PC-9 (cell line): Measurements from ENCODE around the gene ABCB9. TPM values are rescaled to one million over a fixed set of nuclear protein-coding genes. Genes with fewer than 3 reads are reported as not detected.
"Not testable (repeated sequence)": the region's sequence is repeated elsewhere in the genome, so short reads cannot be mapped to it uniquely, and the experiment has no call there.

Source experiments
- BruUV-seq: library from RNA; stranded (reverse); fragments of 400-500 nt; replicated peaks from 2 replicates; lab custom pipeline; 2021; lab: Mats Ljungman, UMichigan
- CTCF ChIA-PET: fragments of 300-600 bp; sonication (Branson Sonifier 250); formaldehyde crosslinking; loops from one replicate; lab custom pipeline; 2022; ENCODE audit warnings: antibody characterized with exemption; lab: Charles Lee
- POLR2A ChIA-PET: fragments of 300-600 bp; sonication (Branson Sonifier 250); formaldehyde crosslinking; loops from one replicate; lab custom pipeline; 2022; ENCODE audit warnings: antibody characterized with exemption; ENCODE audit not compliant: unreplicated experiment; lab: Charles Lee
- DNase-seq, 2 experiments: peaks; one replicate each; pipeline versions ENCODE4 v3.0.0 to v3.0.0-alpha.2; 2015 to 2022; ENCODE audit warnings: mixed read lengths in 1 of 2
- H2AFZ ChIP-seq: fragments of 200-600 bp; sonication (generic); 2 replicates; pipeline ENCODE4 v1.8.1; 2017; ENCODE audit warnings: antibody characterized with exemption
- H3F3A ChIP-seq: fragments of 200-600 bp; sonication (generic); 2 replicates; pipeline ENCODE4 v1.8.1; 2017; ENCODE audit warnings: antibody characterized with exemption, mild to moderate bottlenecking, low read depth; ENCODE audit not compliant: insufficient read depth
- H3K27ac ChIP-seq: fragments of 200-600 bp; sonication (generic); 2 replicates; pipeline ENCODE4 v1.6.1; 2016; ENCODE audit warnings: mixed run types
- H3K27me3 ChIP-seq: fragments of 200-600 bp; sonication (generic); 2 replicates; pipeline ENCODE4 v1.6.1; 2016; ENCODE audit warnings: low read depth, mixed run types; ENCODE audit not compliant: insufficient read depth
- H3K36me3 ChIP-seq: fragments of 200-600 bp; sonication (generic); 2 replicates; pipeline ENCODE4 v1.6.1; 2016; ENCODE audit warnings: low read depth, mixed run types
- H3K4me1 ChIP-seq: fragments of 200-600 bp; sonication (generic); replicated peaks from 2 replicates; pipeline ENCODE4 v1.6.1; 2016; ENCODE audit warnings: mixed run types; ENCODE audit not compliant: insufficient read depth
- H3K4me2 ChIP-seq: fragments of 200-600 bp; sonication (generic); 2 replicates; pipeline ENCODE4 v1.6.1; 2017; ENCODE audit warnings: mixed run types
- H3K4me3 ChIP-seq: fragments of 200-600 bp; sonication (generic); 2 replicates; pipeline ENCODE4 v1.6.1; 2016; ENCODE audit warnings: mixed run types
- H3K79me2 ChIP-seq: fragments of 200-600 bp; sonication (generic); 2 replicates; pipeline ENCODE4 v1.6.1; 2017; ENCODE audit warnings: low read depth, mixed run types
- H3K9me2 ChIP-seq: fragments of 200-600 bp; sonication (generic); 2 replicates; pipeline ENCODE4 v1.8.1; 2017; ENCODE audit warnings: mild to moderate bottlenecking; ENCODE audit not compliant: insufficient read depth
- H3K9me3 ChIP-seq: fragments of 200-600 bp; sonication (generic); 2 replicates; pipeline ENCODE4 v1.8.1; 2016; ENCODE audit warnings: low read depth; ENCODE audit not compliant: insufficient read depth
- H4K20me1 ChIP-seq: fragments of 200-600 bp; sonication (generic); 2 replicates; pipeline ENCODE4 v1.8.1; 2017; ENCODE audit not compliant: insufficient read depth
- CTCF ChIP-seq: fragments of 200-600 bp; sonication (generic); conservative IDR thresholded peaks from 2 replicates; pipeline ENCODE4 v1.6.1; 2017; ENCODE audit warnings: mixed run types, antibody characterized with exemption, mild to moderate bottlenecking, moderate library complexity
- EZH2 ChIP-seq: fragments of 200-600 bp; sonication (generic); IDR thresholded peaks from 2 replicates; pipeline ENCODE4 v1.8.0; 2017; ENCODE audit warnings: antibody characterized with exemption, low read depth
- intact Hi-C: fragments of 100-400 bp; cut with micrococcal nuclease; formaldehyde crosslinking; loops from one replicate; pipeline ENCODE4 v1.10.0; 2022; ENCODE audit not compliant: unreplicated experiment
- total RNA-seq: library from RNA; stranded (reverse); gene quantifications from 2 replicates; pipeline ENCODE4 v1.2.3, GENCODE V29; 2021

The ABCB9 gene
- total RNA-seq, 1 experiment from 2014 or later, result 13.0 TPM

GRCh38 chr12:122917507-122918121 lies 48.6 kb downstream of the ABCB9 start:
- H3K27ac ChIP-seq, result peak overlapping the region; percentile 90
- no peaks in the 10 kb centered on the region for H4K20me1 ChIP-seq
- H3K9me2 ChIP-seq, result no peaks in the 10 kb centered on the region
- no peak overlapping the region for H3K4me3 ChIP-seq
- CTCF ChIA-PET, result no interaction called here
- POLR2A ChIA-PET, result interaction anchor here (0.6 to 0.7 kb wide), 2 partner anchors 18 to 22 kb away, joined by 4 to 7 read pairs; no protein-coding TSS in a partner anchor
- TF ChIP-seq CTCF (no peak), EZH2 (no peak)
- H3K79me2 ChIP-seq, result no peaks in the 10 kb centered on the region
- peaks cover 60% of the 10 kb centered on the region for H3F3A ChIP-seq
- H3K4me1 ChIP-seq, result peaks cover 61% of the 10 kb centered on the region
- BruUV-seq, result no TSS peak
- H3K4me2 ChIP-seq, result peak overlapping the region; percentile 68; the same call in 1 of the 2 replicates
- H3K27me3 ChIP-seq, result no peaks in the 10 kb centered on the region
- no peaks in the 10 kb centered on the region for H3K9me3 ChIP-seq
- DNase-seq, result peak; percentile 88 to 93
- no peaks in the 10 kb centered on the region for H3K36me3 ChIP-seq
- intact Hi-C loops, result loop anchor here (1.0 to 2.0 kb wide), 2 partner anchors 19 to 27 kb away; no protein-coding TSS in a partner anchor
- H2AFZ ChIP-seq, result no peak overlapping the region

GRCh38 chr12:122909442-122910288 lies 56.6 kb downstream of the ABCB9 start:
- H3K4me2 ChIP-seq, result peak overlapping the region; percentile 10; the same call in 1 of the 2 replicates
- H3K27me3 ChIP-seq, result no peaks in the 10 kb centered on the region
- H3K9me3 ChIP-seq, result no peaks in the 10 kb centered on the region
- intact Hi-C loops, result no loop called here
- BruUV-seq, result no TSS peak
- peaks cover 7% of the 10 kb centered on the region; the same call in 1 of the 2 replicates for H3F3A ChIP-seq
- ChIA-PET CTCF (no interaction called here), POLR2A (interaction anchor here (0.6 kb wide), 1 partner anchor 62 kb away, joined by 4 read pairs; no protein-coding TSS in a partner anchor)
- H3K9me2 ChIP-seq, result no peaks in the 10 kb centered on the region
- TF ChIP-seq CTCF (no peak), EZH2 (no peak)
- no peak overlapping the region for H3K4me3 ChIP-seq
- no peaks in the 10 kb centered on the region for H3K36me3 ChIP-seq
- no peaks in the 10 kb centered on the region for H3K79me2 ChIP-seq
- peaks cover 9% of the 10 kb centered on the region; the same call in 1 of the 2 replicates for H3K4me1 ChIP-seq
- H2AFZ ChIP-seq, result no peak overlapping the region
- DNase-seq, result peak; percentile 46 to 51
- no peaks in the 10 kb centered on the region for H4K20me1 ChIP-seq
- H3K27ac ChIP-seq, result no peak overlapping the region

- Histone ChIP-seq H3K4me3 (no peak overlapping the region), H3K79me2 (no peaks in the 10 kb centered on the region), H3K9me2 (no peaks in the 10 kb centered on the region), H3K27me3 (no peaks in the 10 kb centered on the region), H4K20me1 (no peaks in the 10 kb centered on the region), H3K36me3 (no peaks in the 10 kb centered on the region), H2AFZ (no peak overlapping the region), H3K4me2 (no peak overlapping the region), H3K4me1 (peaks cover 9% of the 10 kb centered on the region; the same call in 1 of the 2 replicates), H3K9me3 (no peaks in the 10 kb centered on the region), H3F3A (peaks cover 7% of the 10 kb centered on the region; the same call in 1 of the 2 replicates), H3K27ac (no peak overlapping the region)
- ChIA-PET POLR2A (interaction anchor here (0.6 kb wide), 1 partner anchor 61 kb away, joined by 4 read pairs; no protein-coding TSS in a partner anchor), CTCF (no interaction called here)
- no peak for DNase-seq
- intact Hi-C loops, result no loop called here
- TF ChIP-seq EZH2 (no peak), CTCF (no peak)
- BruUV-seq, result no TSS peak
Observed at GRCh38 chr12:122908915-122909314, 57.3 kb downstream of the ABCB9 start.

- H3K9me2 ChIP-seq, CTCF ChIA-PET, H3K4me3 ChIP-seq, H3K27me3 ChIP-seq, H3K4me2 ChIP-seq, H2AFZ ChIP-seq, H3K9me3 ChIP-seq, H3K79me2 ChIP-seq, BruUV-seq, intact Hi-C loops, POLR2A ChIA-PET, H3F3A ChIP-seq, H3K27ac ChIP-seq, DNase-seq, H3K36me3 ChIP-seq, H4K20me1 ChIP-seq: not testable (repeated sequence)
- H3K4me1 ChIP-seq, result peaks cover 14% of the 10 kb centered on the region; the same call in 1 of the 2 replicates
Observed at GRCh38 chr12:122905258-122905657, 61.0 kb downstream of the ABCB9 start.
